IMR-90 (cell line): ENCODE results near the gene ELP4. TPM values are rescaled to one million over a fixed set of nuclear protein-coding genes. Genes with fewer than 3 reads are reported as not detected.

Experiments used
- ATAC-seq: fragments of 200-7000 bp; cut with Tn5 transposase; 2 replicates; pipeline ENCODE4 v1.9.1; 2020; ENCODE audit warnings: low read depth, mild to moderate bottlenecking, moderate library complexity
- BruUV-seq: library from RNA; stranded (reverse); fragments of 400-500 nt; replicated peaks from 2 replicates; lab custom pipeline; 2021; lab: Mats Ljungman, UMichigan
- CTCF ChIA-PET: fragments of 300-600 bp; formaldehyde crosslinking; extraction: SDS; loops from one replicate; lab custom pipeline; 2021; ENCODE audit warnings: antibody characterized with exemption; lab: Yijun Ruan, JAX
- POLR2A ChIA-PET: fragments of 300-600 bp; sonication (Branson Sonifier 250); formaldehyde crosslinking; loops from one replicate; lab custom pipeline; 2022; ENCODE audit warnings: antibody characterized with exemption; ENCODE audit not compliant: unreplicated experiment; lab: Charles Lee
- DNase-seq: peaks from one replicate; pipeline ENCODE4 v3.0.0; 2013
- H2AFZ ChIP-seq: replicated peaks from 2 replicates; pipeline ENCODE3; 2013; ENCODE audit warnings: low read length, mild to moderate bottlenecking; ENCODE audit not compliant: poor library complexity
- H2AK5ac ChIP-seq: 2 replicates; pipeline ENCODE4 v1.6.1; 2013; ENCODE audit warnings: low read depth, low read length, inconsistent platforms
- H2AK9ac ChIP-seq: replicated peaks from 2 replicates; pipeline ENCODE3; 2013; ENCODE audit warnings: mild to moderate bottlenecking, low read depth, low read length, moderate library complexity; ENCODE audit not compliant: poor library complexity
- H2BK120ac ChIP-seq: 2 replicates; pipeline ENCODE4 v1.6.1; 2013; ENCODE audit warnings: low read depth, low read length, inconsistent platforms
- H2BK15ac ChIP-seq: 3 replicates; pipeline ENCODE4 v1.6.1; 2013; ENCODE audit warnings: low read depth, low read length, inconsistent platforms
- H2BK20ac ChIP-seq: 2 replicates; pipeline ENCODE4 v1.6.1; 2013; ENCODE audit warnings: low read depth, mild to moderate bottlenecking, inconsistent platforms, low read length, moderate library complexity
- H2BK5ac ChIP-seq: 2 replicates; pipeline ENCODE4 v1.6.1; 2013; ENCODE audit warnings: mild to moderate bottlenecking, low read depth, low read length, inconsistent platforms; ENCODE audit not compliant: poor library complexity, severe bottlenecking
- H3K14ac ChIP-seq: replicated peaks from 2 replicates; pipeline ENCODE4 v1.6.1; 2013; ENCODE audit warnings: low read depth, low read length, inconsistent platforms
- H3K18ac ChIP-seq: 2 replicates; pipeline ENCODE4 v1.6.1; 2013; ENCODE audit warnings: low read depth, low read length, control low read depth
- H3K23ac ChIP-seq: 2 replicates; pipeline ENCODE4 v1.6.1; 2013; ENCODE audit warnings: low read depth, low read length, inconsistent platforms
- H3K27ac ChIP-seq: 2 replicates; pipeline ENCODE4 v1.5.1; 2013; ENCODE audit warnings: mild to moderate bottlenecking, control low read depth, low read length; ENCODE audit not compliant: insufficient read depth
- H3K27me3 ChIP-seq: 2 replicates; pipeline ENCODE4 v1.6.1; 2013; ENCODE audit warnings: low read length; ENCODE audit not compliant: control insufficient read depth, insufficient read depth
- H3K36me3 ChIP-seq: 2 replicates; pipeline ENCODE4 v1.6.1; 2013; ENCODE audit warnings: low read length, mixed read lengths; ENCODE audit not compliant: control insufficient read depth, insufficient read depth
- H3K4ac ChIP-seq: 2 replicates; pipeline ENCODE4 v1.6.1; 2013; ENCODE audit warnings: low read depth, low read length, inconsistent platforms
- H3K4me1 ChIP-seq: 2 replicates; pipeline ENCODE4 v1.6.1; 2013; ENCODE audit warnings: low read length, mixed read lengths; ENCODE audit not compliant: control insufficient read depth, insufficient read depth
- H3K4me2 ChIP-seq: 2 replicates; pipeline ENCODE4 v1.6.1; 2013; ENCODE audit warnings: low read depth, mild to moderate bottlenecking, control low read depth, low read length, moderate library complexity
- H3K4me3 ChIP-seq: 2 replicates; pipeline ENCODE4 v1.5.1; 2013; ENCODE audit warnings: low read depth, mild to moderate bottlenecking, control low read depth, low read length, moderate library complexity; ENCODE audit not compliant: insufficient read depth
- H3K56ac ChIP-seq: 2 replicates; pipeline ENCODE4 v1.6.1; 2013; ENCODE audit warnings: low read length, inconsistent platforms; ENCODE audit not compliant: insufficient read depth; ENCODE audit errors: extremely low read depth
- H3K79me1 ChIP-seq, 2 experiments: 2 replicates each; pipeline ENCODE4 v1.6.1; 2013; ENCODE audit warnings: low read length in 2 of 2, inconsistent platforms in 1 of 2, low read depth in 1 of 2
- H3K9ac ChIP-seq: 2 replicates; pipeline ENCODE4 v1.6.1; 2013; ENCODE audit warnings: low read depth, low read length, control low read depth
- H3K9me1 ChIP-seq: 2 replicates; pipeline ENCODE4 v1.6.1; 2013; ENCODE audit warnings: low read length, inconsistent platforms; ENCODE audit not compliant: insufficient read depth
- H3K9me3 ChIP-seq: 2 replicates; pipeline ENCODE4 v1.6.1; 2013; ENCODE audit warnings: low read length; ENCODE audit not compliant: control insufficient read depth, insufficient read depth
- H4K20me1 ChIP-seq: 2 replicates; pipeline ENCODE4 v1.6.1; 2013; ENCODE audit warnings: low read length, inconsistent platforms; ENCODE audit not compliant: insufficient read depth
- H4K5ac ChIP-seq: 2 replicates; pipeline ENCODE4 v1.6.1; 2013; ENCODE audit warnings: mild to moderate bottlenecking, low read depth, low read length, control low read depth
- H4K8ac ChIP-seq, 2 experiments: 2 replicates each; pipeline ENCODE4 v1.6.1; 2013; ENCODE audit warnings: low read depth in 2 of 2, low read length in 2 of 2, control low read depth in 1 of 2, inconsistent platforms in 1 of 2
- H4K91ac ChIP-seq: 2 replicates; pipeline ENCODE4 v1.6.1; 2013; ENCODE audit warnings: low read depth, low read length, inconsistent platforms; ENCODE audit not compliant: insufficient read depth
- BHLHE40 ChIP-seq: fragments of 150-350 bp; IDR thresholded peaks from 2 replicates; pipeline ENCODE4 v1.6.1; 2016; ENCODE audit warnings: mild to moderate bottlenecking, low read depth, low read length
- CEBPB ChIP-seq: IDR thresholded peaks from 2 replicates; pipeline ENCODE4 v1.6.1; 2012; ENCODE audit warnings: low read depth, low read length, improper control_type of control experiment
- CHD1 ChIP-seq: IDR thresholded peaks from 2 replicates; pipeline ENCODE4 v1.6.1; 2012; ENCODE audit warnings: low read depth, low read length, improper control_type of control experiment
- CTCF ChIP-seq: conservative IDR thresholded peaks from 2 replicates; pipeline ENCODE4 v1.5.1; 2012; ENCODE audit warnings: mild to moderate bottlenecking, low read depth, low read length, improper control_type of control experiment
- ELK1 ChIP-seq: fragments of 150-350 bp; IDR thresholded peaks from 2 replicates; pipeline ENCODE4 v1.6.1; 2016; ENCODE audit warnings: low read depth, mild to moderate bottlenecking, low read length, moderate library complexity, borderline replicate concordance
- FOS ChIP-seq: fragments of 150-350 bp; IDR thresholded peaks from 2 replicates; pipeline ENCODE4 v1.6.1; 2016; ENCODE audit warnings: low read depth, low read length
- MAFK ChIP-seq: IDR thresholded peaks from 2 replicates; pipeline ENCODE4 v1.6.1; 2012; ENCODE audit warnings: low read depth, low read length, improper control_type of control experiment
- MAZ ChIP-seq: IDR thresholded peaks from 2 replicates; pipeline ENCODE4 v1.6.1; 2012; ENCODE audit warnings: low read depth, mild to moderate bottlenecking, low read length, improper control_type of control experiment, moderate library complexity, borderline replicate concordance
- MXI1 ChIP-seq: IDR thresholded peaks from 2 replicates; pipeline ENCODE4 v1.6.1; 2012; ENCODE audit warnings: low read depth, mild to moderate bottlenecking, low read length, moderate library complexity, borderline replicate concordance
- NFE2L2 ChIP-seq: fragments of 150-350 bp; IDR thresholded peaks from 2 replicates; pipeline ENCODE4 v1.6.1; 2016; ENCODE audit warnings: low read depth, mild to moderate bottlenecking, low read length
- POLR2A ChIP-seq: IDR thresholded peaks from 2 replicates; pipeline ENCODE4 v1.6.1; 2012; ENCODE audit warnings: mild to moderate bottlenecking, low read depth, low read length
- RAD21 ChIP-seq: IDR thresholded peaks from 2 replicates; pipeline ENCODE4 v1.6.1; 2012; ENCODE audit warnings: low read length, improper control_type of control experiment
- RCOR1 ChIP-seq: IDR thresholded peaks from 2 replicates; pipeline ENCODE4 v1.6.1; 2012; ENCODE audit warnings: mild to moderate bottlenecking, low read length, improper control_type of control experiment; ENCODE audit not compliant: insufficient replicate concordance
- RFX5 ChIP-seq: IDR thresholded peaks from 2 replicates; pipeline ENCODE4 v1.8.0; 2012; ENCODE audit warnings: low read depth, mild to moderate bottlenecking, low read length, moderate library complexity
- SMC3 ChIP-seq: fragments of 150-350 bp; IDR thresholded peaks from 2 replicates; pipeline ENCODE4 v1.6.1; 2016; ENCODE audit warnings: low read depth, mild to moderate bottlenecking, antibody characterized with exemption, low read length, moderate library complexity
- USF2 ChIP-seq: fragments of 150-350 bp; IDR thresholded peaks from 2 replicates; pipeline ENCODE4 v1.6.1; 2017; ENCODE audit warnings: mild to moderate bottlenecking, antibody characterized with exemption, low read length, low read depth
- WGBS, 2 experiments: methylation state at CpG; one replicate each; pipeline versions ENCODE4 v1.1.5 to v1.1.7; 2013; ENCODE audit warnings: missing lambda C conversion rate in 2 of 2; ENCODE audit not compliant: insufficient read length in 1 of 2; ENCODE audit errors: extremely low coverage in 2 of 2; 5-methylcytosine and 5-hydroxymethylcytosine counted together
- dilution Hi-C: fragments of 300-500 bp; cut with HindIII; formaldehyde crosslinking; loops from one replicate; pipeline ENCODE4 v1.14.3; 2018; ENCODE audit warnings: low sequenced_read_pairs; ENCODE audit not compliant: unreplicated experiment
- in situ Hi-C: fragments of 300-500 bp; cut with MboI; formaldehyde crosslinking; loops from 3 replicates; pipeline ENCODE4 v1.14.3; 2019; ENCODE audit warnings: low sequenced_read_pairs, inconsistent platforms, mixed read lengths
- intact Hi-C: fragments of 100-400 bp; cut with micrococcal nuclease; formaldehyde crosslinking; loops from 2 replicates; pipeline ENCODE4 v1.10.0; 2022
- polyA plus RNA-seq, 3 experiments: library from polyadenylated mRNA; depleted of rRNA; stranded (reverse); fragments of >200 nt; gene quantifications; 2 replicates each; pipeline ENCODE4 v1.2.3, GENCODE V29; 2012; ENCODE audit warnings: low replicate concordance in 1 of 3
- total RNA-seq: library from RNA; depleted of rRNA; stranded (reverse); fragments of >200 nt; gene quantifications from 2 replicates; pipeline ENCODE4 v1.2.3, GENCODE V29; 2012

ELP4 gene
- total and polyA plus RNA-seq, 2 of the 4 experiments (the other 2 are of a cell fraction) = 8.4 to 20.4 TPM

- ATAC-seq (no peak), DNase-seq (no peak)
- Histone ChIP-seq H3K18ac (no peak overlapping the region), H3K9ac (no peak overlapping the region), H3K9me3 (no peaks in the 10 kb centered on the region), H2BK5ac (no peak overlapping the region), H3K27me3 (no peaks in the 10 kb centered on the region), H4K91ac (no peak overlapping the region), H3K23ac (no peak overlapping the region), H3K14ac (no peak overlapping the region), H2AK9ac (no peak overlapping the region), H3K56ac (no peak overlapping the region), H3K9me1 (peaks cover 3% of the 10 kb centered on the region), H2BK120ac (no peak overlapping the region), H4K8ac (no peak overlapping the region), H3K4me2 (no peak overlapping the region), H4K5ac (no peak overlapping the region), H3K4me1 (no peaks in the 10 kb centered on the region), H3K4me3 (no peak overlapping the region), H2BK20ac (no peak overlapping the region), H2AFZ (no peak overlapping the region), H3K79me1 (no peaks in the 10 kb centered on the region; a peak in 1 of 4 replicates), H3K27ac (no peak overlapping the region), H3K36me3 (no peaks in the 10 kb centered on the region), H4K20me1 (no peaks in the 10 kb centered on the region), H3K4ac (no peak overlapping the region), H2BK15ac (no peak overlapping the region), H2AK5ac (no peak overlapping the region)
- no CpG with 5 or more reads among the region's 1 CpG for WGBS, 2 experiments
- intact Hi-C loops (no loop called here), dilution Hi-C loops (no loop called here), in situ Hi-C loops (no loop called here)
- CTCF ChIA-PET = no interaction called here
- TF ChIP-seq ELK1 (no peak), NFE2L2 (no peak), BHLHE40 (no peak), CTCF (no peak), CEBPB (no peak), MAZ (no peak), FOS (no peak), RFX5 (no peak), POLR2A (no peak), MXI1 (no peak), SMC3 (no peak), RAD21 (no peak), RCOR1 (no peak), MAFK (no peak), CHD1 (no peak), USF2 (no peak)
- BruUV-seq = no TSS peak
- POLR2A ChIA-PET = no interaction called here
Observed at GRCh38 chr11:31531293-31531692, 21.7 kb downstream of the ELP4 start.
